NCI-H1694 treated with DMSO at 0.1 percent for 48 hours (cell line): Measurements from ENCODE around the gene SMURF1.

Experiments
- DNase-seq: peaks from one replicate; lab custom pipeline; 2025; lab: John Stamatoyannopoulos, UW

The SMURF1 gene

DNA sequence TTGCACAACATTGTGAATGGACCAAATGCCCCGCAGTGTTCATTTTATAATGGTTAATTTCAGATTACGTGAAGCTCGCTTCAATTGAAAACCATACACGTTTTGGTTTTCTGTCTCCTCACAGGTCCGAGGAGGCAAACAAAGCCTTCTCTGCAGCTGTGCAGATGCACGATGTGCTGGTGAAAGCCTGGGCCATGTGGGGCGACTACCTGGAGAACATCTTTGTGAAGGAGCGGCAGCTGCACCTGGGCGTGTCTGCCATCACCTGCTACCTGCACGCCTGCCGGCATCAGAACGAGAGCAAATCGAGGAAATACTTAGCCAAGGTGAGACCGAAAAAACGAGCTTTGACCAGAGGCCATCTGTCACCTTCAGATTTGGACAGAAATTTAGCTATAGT is 155.3 kb downstream of the SMURF1 start:
- DNase-seq: no peak

DNA sequence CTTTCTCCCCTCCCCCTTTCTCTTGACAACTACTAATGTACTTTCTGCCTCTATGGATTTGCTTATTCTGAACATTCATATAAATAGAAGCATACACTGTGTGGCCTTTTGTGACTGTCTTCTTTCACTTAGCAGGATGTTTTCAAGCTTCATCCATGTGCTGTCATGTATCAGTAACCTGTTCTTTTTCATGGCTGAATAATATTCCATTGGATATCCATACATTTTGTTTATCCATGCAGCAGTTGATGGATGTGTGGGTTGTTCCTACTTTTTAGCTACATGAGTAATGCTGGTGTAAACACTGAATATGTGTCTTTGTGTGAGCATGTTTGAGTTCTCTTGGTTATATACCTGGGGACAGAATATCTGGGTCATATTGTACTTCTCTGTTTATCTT is 158.0 kb downstream of the SMURF1 start:
- no peak for DNase-seq

DNA sequence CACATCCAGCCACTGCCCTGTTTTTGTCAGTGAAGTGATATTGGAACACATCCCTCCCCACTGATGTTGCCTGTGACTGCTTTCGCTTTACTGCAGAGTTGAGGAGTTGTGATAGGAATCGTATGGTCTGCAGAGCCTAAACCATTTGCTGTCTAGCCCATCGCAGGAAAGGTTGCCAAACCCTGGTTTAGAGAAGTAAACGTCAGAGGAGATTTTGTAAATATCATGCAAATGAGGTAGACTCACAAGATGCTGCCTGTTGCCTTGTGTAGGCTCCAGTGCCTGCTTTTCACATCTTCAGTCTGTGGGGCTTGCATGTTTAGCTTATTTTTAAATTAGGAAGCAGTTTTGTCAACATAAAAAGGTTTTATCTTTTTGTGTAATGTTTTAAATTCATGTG is 158.5 kb downstream of the SMURF1 start:
- DNase-seq: no peak

DNA sequence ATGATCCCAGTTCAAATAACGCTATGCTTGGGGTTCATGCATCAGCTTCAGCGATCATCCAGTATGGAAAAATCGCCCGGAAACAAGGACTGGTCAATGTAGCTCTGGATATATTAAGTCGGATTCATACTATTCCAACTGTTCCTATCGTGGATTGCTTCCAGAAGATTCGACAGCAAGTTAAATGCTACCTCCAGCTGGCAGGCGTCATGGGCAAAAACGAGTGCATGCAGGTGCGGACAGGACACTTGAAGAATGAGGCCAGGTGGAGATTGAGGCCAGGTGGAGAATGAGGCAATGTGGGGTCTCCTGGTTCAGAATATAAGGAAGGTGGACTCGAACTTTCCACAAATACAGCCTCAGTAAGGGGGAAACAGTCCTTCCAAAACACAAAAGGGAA is 159.8 kb downstream of the SMURF1 start:
- DNase-seq: no peak

DNA sequence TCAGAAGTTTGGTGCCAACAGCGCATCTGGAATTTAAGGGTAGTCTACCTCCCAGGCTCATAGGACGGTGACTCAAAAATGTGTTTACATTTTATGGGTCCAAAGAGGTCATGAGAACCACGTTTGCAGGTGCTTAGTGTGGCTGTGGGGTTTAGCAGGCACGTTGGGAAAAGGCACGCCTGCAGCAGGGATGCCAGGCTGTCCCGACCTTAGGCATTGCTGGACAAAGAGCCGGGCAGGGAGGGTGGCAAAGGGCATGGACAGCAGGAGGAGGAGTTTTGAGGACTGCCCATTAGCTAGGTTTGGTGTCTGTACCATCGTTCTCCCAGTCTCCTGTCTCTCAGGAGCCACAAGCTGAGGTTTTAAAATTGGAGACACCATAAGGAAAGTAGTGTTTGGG is 161.2 kb downstream of the SMURF1 start:
- no peak for DNase-seq

DNA sequence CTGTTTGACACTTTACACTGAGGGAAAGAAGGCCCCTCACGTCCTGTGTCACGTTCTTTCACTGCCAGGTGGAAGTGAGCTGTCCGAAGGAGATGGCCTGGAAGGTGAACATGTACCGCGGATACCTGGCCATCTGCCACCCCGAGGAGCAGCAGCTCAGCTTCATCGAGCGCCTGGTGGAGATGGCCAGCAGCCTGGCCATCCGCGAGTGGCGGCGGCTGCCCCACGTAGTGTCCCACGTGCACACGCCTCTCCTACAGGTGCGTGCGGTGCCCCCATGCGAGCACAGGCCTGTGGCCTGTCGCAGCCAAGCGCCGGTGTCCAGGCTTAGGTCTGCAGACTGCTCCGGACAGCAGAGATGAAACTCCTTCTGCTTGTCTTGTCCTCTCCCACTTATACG is 162.2 kb downstream of the SMURF1 start:
- DNase-seq: no peak

DNA sequence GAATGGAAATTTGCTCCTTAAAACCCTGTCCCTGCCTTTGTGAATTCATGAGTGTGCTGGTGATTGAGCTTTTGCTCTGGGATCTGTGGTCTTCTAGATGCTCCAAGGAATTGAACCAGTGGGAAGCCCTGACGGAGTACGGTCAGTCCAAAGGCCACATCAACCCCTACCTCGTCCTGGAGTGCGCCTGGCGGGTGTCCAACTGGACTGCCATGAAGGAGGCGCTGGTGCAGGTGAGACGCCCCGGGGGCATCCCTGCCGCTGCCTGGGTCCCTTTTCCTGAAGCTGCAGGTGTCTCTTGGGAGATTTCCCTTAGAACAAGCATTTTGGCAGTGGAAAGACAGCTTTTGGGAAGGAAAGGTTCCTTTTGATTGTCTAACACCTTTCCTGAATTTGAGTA is 165.2 kb downstream of the SMURF1 start:
- no peak for DNase-seq
